HepG2 (cell line): ENCODE data around the gene SDC4. TPM values are rescaled to one million over a fixed set of nuclear protein-coding genes. Genes with fewer than 3 reads are reported as not detected.

Experiments used
- FOXP1 ChIP-seq, 2 experiments: fragments of 450-650 bp in 1 of 2; IDR thresholded peaks; 2 replicates each; pipeline ENCODE4 v1.6.1; 2017 to 2018; ENCODE audit warnings: antibody characterized with exemption in 1 of 2
- HDAC1 ChIP-seq: sonication (generic); formaldehyde crosslinking; IDR thresholded peaks from 2 replicates; pipeline ENCODE4 v1.5.1; 2020; ENCODE audit warnings: mild to moderate bottlenecking, missing genetic modification reagents
- HMGA1 ChIP-seq: sonication (generic); formaldehyde crosslinking; conservative IDR thresholded peaks from 2 replicates; pipeline ENCODE4 v1.4.0; 2020; ENCODE audit warnings: missing genetic modification reagents
- PHB2 ChIP-seq: fragments of 450-650 bp; IDR thresholded peaks from 2 replicates; pipeline ENCODE4 v1.6.1; 2018; ENCODE audit not compliant: partially characterized antibody
- SRSF1 ChIP-seq: fragments of 200-400 bp; formaldehyde crosslinking; optimal IDR thresholded peaks from 2 replicates; pipeline ENCODE3; 2017; ENCODE audit warnings: mild to moderate bottlenecking, low read depth, low read length, moderate library complexity
- ZFP1 ChIP-seq: IDR thresholded peaks from 2 replicates; pipeline ENCODE4 v1.6.1; 2016
- ZNF180 ChIP-seq: sonication (generic); formaldehyde crosslinking; IDR thresholded peaks from 2 replicates; pipeline ENCODE4 v1.4.0; 2020; ENCODE audit warnings: low read depth, missing genetic modification reagents, borderline replicate concordance
- ZNF354B ChIP-seq: sonication (generic); formaldehyde crosslinking; IDR thresholded peaks from 2 replicates; pipeline ENCODE4 v1.8.0; 2022; ENCODE audit warnings: mild to moderate bottlenecking, missing genetic modification reagents
- ZNF710 ChIP-seq: sonication (generic); formaldehyde crosslinking; IDR thresholded peaks from 2 replicates; pipeline ENCODE4 v1.5.0; 2020; ENCODE audit warnings: mild to moderate bottlenecking, missing genetic modification reagents, borderline replicate concordance
- ZNF781 ChIP-seq: sonication (generic); formaldehyde crosslinking; IDR thresholded peaks from 2 replicates; pipeline ENCODE4 v1.5.1; 2020; ENCODE audit warnings: borderline replicate concordance, mild to moderate bottlenecking, missing genetic modification reagents; ENCODE audit errors: not compliant biosample characterization
- ZSCAN22 ChIP-seq: sonication (generic); formaldehyde crosslinking; IDR thresholded peaks from 2 replicates; pipeline ENCODE4 v1.4.0; 2020; ENCODE audit warnings: mild to moderate bottlenecking, missing genetic modification reagents
- polyA plus RNA-seq, 8 experiments: library from polyadenylated mRNA; depleted of rRNA in 3 of 8; stranded (reverse) in 7 of 8; unstranded in 1 of 8; fragments of >200 nt; fragmentation: Illumina TruSeq in 4 of 8; extraction: Trizol in 4 of 8; gene quantifications; 2 replicates each; pipeline versions ENCODE4 v1.2.1 to v1.2.3, GENCODE V29; 2011 to 2016; ENCODE audit warnings: low read depth in 4 of 8, missing spikeins in 1 of 8, mixed read lengths in 1 of 8; ENCODE audit not compliant: insufficient read depth in 1 of 8
- total RNA-seq, 5 experiments: library from RNA; depleted of rRNA; stranded (reverse); fragments of >200 nt; fragmentation: Illumina TruSeq; extraction: Trizol; gene quantifications; 2 replicates each; pipeline ENCODE4 v1.2.3, GENCODE V29; 2016; ENCODE audit warnings: low read depth in 1 of 5
- TF ChIP-seq, protein P1 (sequence below): sonication (generic); formaldehyde crosslinking; IDR thresholded peaks from 2 replicates; pipeline ENCODE4 v1.4.0; 2020; ENCODE audit warnings: mild to moderate bottlenecking, missing genetic modification reagents
- TF ChIP-seq, protein P2 (sequence below): sonication (generic); formaldehyde crosslinking; IDR thresholded peaks from 2 replicates; pipeline ENCODE4 v1.5.0; 2020; ENCODE audit warnings: missing genetic modification reagents

Gene SDC4
- total and polyA plus RNA-seq, 2 of the 13 experiments (the other 11 are each of a cell fraction or from before 2014, with no cell fraction given): 49.0 to 65.1 TPM

- TF ChIP-seq, protein P1, sequence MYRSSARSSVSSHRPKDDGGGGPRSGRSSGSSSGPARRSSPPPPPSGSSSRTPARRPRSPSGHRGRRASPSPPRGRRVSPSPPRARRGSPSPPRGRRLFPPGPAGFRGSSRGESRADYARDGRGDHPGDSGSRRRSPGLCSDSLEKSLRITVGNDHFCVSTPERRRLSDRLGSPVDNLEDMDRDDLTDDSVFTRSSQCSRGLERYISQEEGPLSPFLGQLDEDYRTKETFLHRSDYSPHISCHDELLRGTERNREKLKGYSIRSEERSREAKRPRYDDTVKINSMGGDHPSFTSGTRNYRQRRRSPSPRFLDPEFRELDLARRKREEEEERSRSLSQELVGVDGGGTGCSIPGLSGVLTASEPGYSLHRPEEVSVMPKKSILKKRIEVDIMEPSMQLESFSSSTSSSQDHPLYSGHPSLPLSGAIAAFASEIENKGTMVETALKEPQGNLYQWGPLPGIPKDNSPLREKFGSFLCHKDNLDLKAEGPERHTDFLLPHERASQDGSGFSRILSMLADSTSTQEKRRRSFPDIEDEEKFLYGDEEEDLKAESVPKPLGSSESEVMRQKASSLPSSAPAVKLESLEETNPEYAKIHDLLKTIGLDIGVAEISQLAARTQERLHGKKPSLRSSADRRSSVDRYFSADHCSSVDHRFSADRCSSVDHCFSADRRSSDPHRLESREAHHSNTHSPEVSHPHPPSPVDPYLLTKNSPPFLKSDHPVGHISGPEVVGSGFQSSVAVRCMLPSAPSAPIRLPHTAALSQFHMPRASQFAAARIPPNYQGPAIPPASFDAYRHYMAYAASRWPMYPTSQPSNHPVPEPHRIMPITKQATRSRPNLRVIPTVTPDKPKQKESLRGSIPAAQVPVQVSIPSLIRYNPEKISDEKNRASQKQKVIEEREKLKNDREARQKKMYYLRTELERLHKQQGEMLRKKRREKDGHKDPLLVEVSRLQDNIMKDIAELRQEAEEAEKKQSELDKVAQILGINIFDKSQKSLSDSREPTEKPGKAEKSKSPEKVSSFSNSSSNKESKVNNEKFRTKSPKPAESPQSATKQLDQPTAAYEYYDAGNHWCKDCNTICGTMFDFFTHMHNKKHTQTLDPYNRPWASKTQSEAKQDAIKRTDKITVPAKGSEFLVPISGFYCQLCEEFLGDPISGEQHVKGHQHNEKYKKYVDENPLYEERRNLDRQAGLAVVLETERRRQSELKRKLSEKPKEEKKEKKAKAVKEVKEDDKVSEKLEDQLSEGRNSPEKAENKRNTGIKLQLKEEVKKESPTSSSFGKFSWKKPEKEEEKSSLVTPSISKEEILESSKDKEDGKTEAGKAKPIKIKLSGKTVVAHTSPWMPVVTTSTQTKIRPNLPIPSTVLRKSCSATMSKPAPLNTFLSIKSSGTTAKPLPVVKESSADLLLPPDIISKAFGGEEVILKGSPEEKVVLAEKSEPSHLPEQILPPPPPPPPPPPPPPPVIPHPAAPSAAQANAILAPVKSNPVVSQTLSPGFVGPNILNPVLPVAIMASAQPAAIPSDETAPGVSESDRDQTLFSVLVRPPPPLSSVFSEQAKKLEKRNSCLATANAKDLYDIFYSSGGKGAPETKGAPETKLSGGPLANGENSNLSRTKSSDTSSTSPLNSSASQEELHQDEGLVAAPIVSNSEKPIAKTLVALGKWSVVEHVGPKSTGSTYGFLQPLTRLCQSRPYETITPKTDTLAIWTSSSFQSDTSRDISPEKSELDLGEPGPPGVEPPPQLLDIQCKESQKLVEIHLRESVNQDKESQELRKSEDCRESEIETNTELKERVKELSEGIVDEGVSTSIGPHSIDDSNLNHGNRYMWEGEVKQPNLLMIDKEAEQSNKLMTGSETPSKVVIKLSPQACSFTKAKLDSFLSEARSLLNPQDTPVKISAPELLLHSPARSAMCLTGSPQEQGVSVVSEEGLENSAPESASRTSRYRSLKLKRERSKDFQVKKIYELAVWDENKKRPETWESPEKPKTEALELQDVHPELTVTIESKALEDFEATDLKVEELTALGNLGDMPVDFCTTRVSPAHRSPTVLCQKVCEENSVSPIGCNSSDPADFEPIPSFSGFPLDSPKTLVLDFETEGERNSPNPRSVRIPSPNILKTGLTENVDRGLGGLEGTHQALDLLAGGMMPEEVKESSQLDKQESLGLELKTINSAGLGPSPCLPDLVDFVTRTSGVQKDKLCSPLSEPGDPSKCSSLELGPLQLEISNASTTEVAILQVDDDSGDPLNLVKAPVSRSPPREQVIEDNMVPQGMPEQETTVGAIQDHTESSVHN: no peak
- TF ChIP-seq ZNF710 (no peak), HMGA1 (0 out of 2 replicates have a peak, but pooled peaks have one; percentile 53), ZNF180 (CRISPR knock-in tag) (no peak), ZSCAN22 (CRISPR knock-in tag) (no peak), SRSF1 (peak; percentile 70), HDAC1 (CRISPR knock-in tag) (no peak; the same call in 1 of the 2 replicates), ZNF781 (peak; percentile 75), PHB2 (no peak), FOXP1 (IDR thresholded peaks at IDR 0.05) (no peak), FOXP1 (CRISPR knock-in tag; IDR thresholded peaks at IDR 0.05) (no peak), ZNF354B (CRISPR knock-in tag) (0 out of 2 replicates have a peak, but pooled peaks have one; percentile 60), ZFP1 (no peak)
- TF ChIP-seq, protein P2, sequence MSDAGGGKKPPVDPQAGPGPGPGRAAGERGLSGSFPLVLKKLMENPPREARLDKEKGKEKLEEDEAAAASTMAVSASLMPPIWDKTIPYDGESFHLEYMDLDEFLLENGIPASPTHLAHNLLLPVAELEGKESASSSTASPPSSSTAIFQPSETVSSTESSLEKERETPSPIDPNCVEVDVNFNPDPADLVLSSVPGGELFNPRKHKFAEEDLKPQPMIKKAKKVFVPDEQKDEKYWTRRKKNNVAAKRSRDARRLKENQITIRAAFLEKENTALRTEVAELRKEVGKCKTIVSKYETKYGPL (CRISPR knock-in tag): no peak
- TF ChIP-seq, all 625 proteins: peak for 142
Measured at GRCh38 chr20:45337367-45338120, 10.7 kb downstream of the SDC4 start (continued).
